Body of pancreas (tissue), 4 donors: ENCODE results near the gene SPAAR.
"Not testable (repeated sequence)": the region's sequence is repeated elsewhere in the genome, so short reads cannot be mapped to it uniquely, and the experiment has no call there.

Experiments used
- CTCF ChIP-seq, 7 experiments: fragments of 450-650 bp in 4 of 7; fragments of 200-600 bp in 3 of 7; sonication (generic) in 3 of 7; IDR thresholded peaks; one replicate each; pipeline ENCODE4 v1.5.1; 2016 to 2019; ENCODE audit warnings: antibody characterized with exemption in 7 of 7
- POLR2A ChIP-seq, 3 donors: fragments of 450-650 bp; IDR thresholded peaks; one replicate each; pipeline ENCODE4 v1.6.1; 2016; ENCODE audit warnings: antibody characterized with exemption in 3 of 3, mild to moderate bottlenecking in 2 of 3

DNA sequence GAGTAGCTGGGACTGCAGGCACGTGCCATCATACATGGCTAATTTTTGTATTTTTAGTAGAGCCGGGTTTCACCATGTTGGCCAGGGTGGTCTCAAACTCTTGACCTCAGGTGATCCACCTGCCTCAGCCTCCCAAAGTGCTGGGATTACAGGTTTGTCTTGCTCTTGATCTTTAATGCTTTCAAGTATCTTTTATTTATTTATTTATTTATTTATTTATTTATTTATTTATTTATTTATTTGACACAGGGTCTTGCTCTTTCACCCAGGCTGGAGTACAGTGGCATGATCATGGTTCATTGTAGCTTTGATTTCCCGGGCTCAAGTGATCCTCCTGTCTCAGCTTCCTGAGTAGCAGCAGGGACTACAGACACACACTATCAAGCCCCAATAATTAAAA is 24.4 kb upstream of the SPAAR start:
- not testable (repeated sequence) for TF ChIP-seq CTCF, POLR2A (IDR thresholded peaks at IDR 0.05)
